Measurements from ENCODE around the gene NAGPA.

GRCh38 chr16:5002699-5003143, 31.0 kb downstream of the NAGPA start:
- TF ChIP-seq ASH2L (IDR thresholded peaks at IDR 0.05; ENCODE audit: borderline replicate concordance, low read depth) (no peak), EZH2 (IDR thresholded peaks at IDR 0.05; ENCODE audit: borderline replicate concordance, control insufficient read depth, low read depth, low read length) (no peak), CBX5 (IDR thresholded peaks at IDR 0.05; ENCODE audit: low read depth) (no peak), POLR2A (IDR thresholded peaks at IDR 0.05; ENCODE audit: low read depth, low read length) (no peak), MYC (IDR thresholded peaks at IDR 0.05; ENCODE audit: insufficient read depth, insufficient read length, insufficient replicate concordance, low read length, severe bottlenecking) (no peak), JUND (IDR thresholded peaks at IDR 0.05; ENCODE audit: low read depth, low read length) (no peak), MTA2 (IDR thresholded peaks at IDR 0.05; ENCODE audit: low read depth) (no peak), YY1 (IDR thresholded peaks at IDR 0.05; ENCODE audit: low read depth, low read length) (no peak), FOS (IDR thresholded peaks at IDR 0.05; ENCODE audit: borderline replicate concordance, extremely low read depth, insufficient read length) (no peak), POLR2AphosphoS5 (IDR thresholded peaks at IDR 0.05; ENCODE audit: low read length) (no peak)
- TF ChIP-seq, protein P1, sequence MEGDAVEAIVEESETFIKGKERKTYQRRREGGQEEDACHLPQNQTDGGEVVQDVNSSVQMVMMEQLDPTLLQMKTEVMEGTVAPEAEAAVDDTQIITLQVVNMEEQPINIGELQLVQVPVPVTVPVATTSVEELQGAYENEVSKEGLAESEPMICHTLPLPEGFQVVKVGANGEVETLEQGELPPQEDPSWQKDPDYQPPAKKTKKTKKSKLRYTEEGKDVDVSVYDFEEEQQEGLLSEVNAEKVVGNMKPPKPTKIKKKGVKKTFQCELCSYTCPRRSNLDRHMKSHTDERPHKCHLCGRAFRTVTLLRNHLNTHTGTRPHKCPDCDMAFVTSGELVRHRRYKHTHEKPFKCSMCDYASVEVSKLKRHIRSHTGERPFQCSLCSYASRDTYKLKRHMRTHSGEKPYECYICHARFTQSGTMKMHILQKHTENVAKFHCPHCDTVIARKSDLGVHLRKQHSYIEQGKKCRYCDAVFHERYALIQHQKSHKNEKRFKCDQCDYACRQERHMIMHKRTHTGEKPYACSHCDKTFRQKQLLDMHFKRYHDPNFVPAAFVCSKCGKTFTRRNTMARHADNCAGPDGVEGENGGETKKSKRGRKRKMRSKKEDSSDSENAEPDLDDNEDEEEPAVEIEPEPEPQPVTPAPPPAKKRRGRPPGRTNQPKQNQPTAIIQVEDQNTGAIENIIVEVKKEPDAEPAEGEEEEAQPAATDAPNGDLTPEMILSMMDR (IDR thresholded peaks at IDR 0.05 in 2 of 3, conservative IDR thresholded peaks at IDR 0.05 in 1 of 3; ENCODE audit: control insufficient read depth in 2 of 3, extremely low read depth in 1 of 3, insufficient read depth in 1 of 3, low read depth in 3 of 3, low read length in 3 of 3), result no peak
- TF ChIP-seq, protein P2, sequence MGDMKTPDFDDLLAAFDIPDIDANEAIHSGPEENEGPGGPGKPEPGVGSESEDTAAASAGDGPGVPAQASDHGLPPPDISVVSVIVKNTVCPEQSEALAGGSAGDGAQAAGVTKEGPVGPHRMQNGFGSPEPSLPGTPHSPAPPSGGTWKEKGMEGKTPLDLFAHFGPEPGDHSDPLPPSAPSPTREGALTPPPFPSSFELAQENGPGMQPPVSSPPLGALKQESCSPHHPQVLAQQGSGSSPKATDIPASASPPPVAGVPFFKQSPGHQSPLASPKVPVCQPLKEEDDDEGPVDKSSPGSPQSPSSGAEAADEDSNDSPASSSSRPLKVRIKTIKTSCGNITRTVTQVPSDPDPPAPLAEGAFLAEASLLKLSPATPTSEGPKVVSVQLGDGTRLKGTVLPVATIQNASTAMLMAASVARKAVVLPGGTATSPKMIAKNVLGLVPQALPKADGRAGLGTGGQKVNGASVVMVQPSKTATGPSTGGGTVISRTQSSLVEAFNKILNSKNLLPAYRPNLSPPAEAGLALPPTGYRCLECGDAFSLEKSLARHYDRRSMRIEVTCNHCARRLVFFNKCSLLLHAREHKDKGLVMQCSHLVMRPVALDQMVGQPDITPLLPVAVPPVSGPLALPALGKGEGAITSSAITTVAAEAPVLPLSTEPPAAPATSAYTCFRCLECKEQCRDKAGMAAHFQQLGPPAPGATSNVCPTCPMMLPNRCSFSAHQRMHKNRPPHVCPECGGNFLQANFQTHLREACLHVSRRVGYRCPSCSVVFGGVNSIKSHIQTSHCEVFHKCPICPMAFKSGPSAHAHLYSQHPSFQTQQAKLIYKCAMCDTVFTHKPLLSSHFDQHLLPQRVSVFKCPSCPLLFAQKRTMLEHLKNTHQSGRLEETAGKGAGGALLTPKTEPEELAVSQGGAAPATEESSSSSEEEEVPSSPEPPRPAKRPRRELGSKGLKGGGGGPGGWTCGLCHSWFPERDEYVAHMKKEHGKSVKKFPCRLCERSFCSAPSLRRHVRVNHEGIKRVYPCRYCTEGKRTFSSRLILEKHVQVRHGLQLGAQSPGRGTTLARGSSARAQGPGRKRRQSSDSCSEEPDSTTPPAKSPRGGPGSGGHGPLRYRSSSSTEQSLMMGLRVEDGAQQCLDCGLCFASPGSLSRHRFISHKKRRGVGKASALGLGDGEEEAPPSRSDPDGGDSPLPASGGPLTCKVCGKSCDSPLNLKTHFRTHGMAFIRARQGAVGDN (IDR thresholded peaks at IDR 0.05), result no peak
- TF ChIP-seq, protein P3, sequence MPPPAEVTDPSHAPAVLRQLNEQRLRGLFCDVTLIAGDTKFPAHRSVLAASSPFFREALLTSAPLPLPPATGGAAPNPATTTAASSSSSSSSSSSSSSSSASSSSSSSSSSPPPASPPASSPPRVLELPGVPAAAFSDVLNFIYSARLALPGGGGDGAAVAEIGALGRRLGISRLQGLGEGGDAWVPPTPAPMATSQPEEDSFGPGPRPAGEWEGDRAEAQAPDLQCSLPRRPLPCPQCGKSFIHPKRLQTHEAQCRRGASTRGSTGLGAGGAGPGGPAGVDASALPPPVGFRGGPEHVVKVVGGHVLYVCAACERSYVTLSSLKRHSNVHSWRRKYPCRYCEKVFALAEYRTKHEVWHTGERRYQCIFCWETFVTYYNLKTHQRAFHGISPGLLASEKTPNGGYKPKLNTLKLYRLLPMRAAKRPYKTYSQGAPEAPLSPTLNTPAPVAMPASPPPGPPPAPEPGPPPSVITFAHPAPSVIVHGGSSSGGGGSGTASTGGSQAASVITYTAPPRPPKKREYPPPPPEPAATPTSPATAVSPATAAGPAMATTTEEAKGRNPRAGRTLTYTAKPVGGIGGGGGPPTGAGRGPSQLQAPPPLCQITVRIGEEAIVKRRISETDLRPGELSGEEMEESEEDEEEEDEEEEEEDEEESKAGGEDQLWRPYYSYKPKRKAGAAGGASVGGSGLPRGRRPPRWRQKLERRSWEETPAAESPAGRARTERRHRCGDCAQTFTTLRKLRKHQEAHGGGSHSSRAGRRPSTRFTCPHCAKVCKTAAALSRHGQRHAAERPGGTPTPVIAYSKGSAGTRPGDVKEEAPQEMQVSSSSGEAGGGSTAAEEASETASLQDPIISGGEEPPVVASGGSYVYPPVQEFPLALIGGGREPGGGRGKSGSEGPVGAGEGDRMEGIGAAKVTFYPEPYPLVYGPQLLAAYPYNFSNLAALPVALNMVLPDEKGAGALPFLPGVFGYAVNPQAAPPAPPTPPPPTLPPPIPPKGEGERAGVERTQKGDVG (CRISPR knock-in tag; IDR thresholded peaks at IDR 0.05), result no peak

Measured in GM12878 (cell line).